ENCODE data around the gene AMPD3.

The AMPD3 gene

GRCh38 chr11:10454878-10455631 lies at the start of gene AMPD3:
AMPD3 (plus strand) TSS chr11:10455264; CDS start chr11:10461520, 6,256 bp downstream.
- peak; percentile 72 for DNase-seq (ENCODE audit: extremely low read depth, low read depth)
- no peak for TF ChIP-seq CTCF (IDR thresholded peaks at IDR 0.05; ENCODE audit: low read depth, low read length)

DNA sequence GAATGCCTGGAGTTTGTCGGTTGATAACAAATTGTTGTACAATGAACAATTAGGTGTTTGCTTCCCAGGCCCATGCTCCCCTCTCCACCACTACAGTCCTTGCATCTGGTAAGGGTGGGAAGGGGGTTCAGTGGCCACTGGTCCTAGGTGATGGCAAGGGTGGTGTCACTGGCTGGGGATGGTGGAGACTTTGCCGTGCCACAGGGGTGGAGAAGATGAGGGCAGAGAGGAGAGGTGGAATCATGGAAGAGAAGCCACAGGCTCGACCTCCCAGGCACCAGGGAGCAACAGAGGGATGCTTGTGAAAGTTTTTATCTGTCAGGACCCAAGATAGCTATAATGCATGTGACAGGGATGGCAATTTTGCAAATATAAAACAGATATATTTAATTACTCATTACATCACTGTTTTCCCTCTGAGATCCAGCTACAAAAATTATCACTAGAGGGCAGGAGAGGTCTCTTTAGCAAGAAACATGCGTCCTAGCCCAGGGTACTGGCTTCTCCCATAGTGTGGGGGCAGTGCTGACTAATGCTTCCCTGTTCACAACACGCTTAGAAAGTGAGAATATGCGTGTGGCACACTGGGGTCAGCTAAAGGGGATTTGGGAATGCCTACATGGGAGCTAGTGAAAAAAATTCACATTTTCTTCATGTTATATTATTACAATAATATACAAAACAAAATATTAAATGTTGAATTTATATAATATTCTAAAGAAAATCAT lies 49.0 kb upstream of the AMPD3 start:
- peak; percentile 67 for TF ChIP-seq CTCF (IDR thresholded peaks at IDR 0.05; ENCODE audit: low read depth, low read length)
- DNase-seq (ENCODE audit: extremely low read depth, low read depth): peak; percentile 70

- no peak for DNase-seq (ENCODE audit: extremely low read depth, low read depth)
- no peak for TF ChIP-seq CTCF (IDR thresholded peaks at IDR 0.05; ENCODE audit: low read depth, low read length)
Observed at GRCh38 chr11:10407055-10407454, 48.0 kb upstream of the AMPD3 start.

GRCh38 chr11:10407749-10408685 lies 47.0 kb upstream of the AMPD3 start:
- DNase-seq (ENCODE audit: extremely low read depth, low read depth): no peak
- no peak for TF ChIP-seq CTCF (IDR thresholded peaks at IDR 0.05; ENCODE audit: low read depth, low read length)

DNA sequence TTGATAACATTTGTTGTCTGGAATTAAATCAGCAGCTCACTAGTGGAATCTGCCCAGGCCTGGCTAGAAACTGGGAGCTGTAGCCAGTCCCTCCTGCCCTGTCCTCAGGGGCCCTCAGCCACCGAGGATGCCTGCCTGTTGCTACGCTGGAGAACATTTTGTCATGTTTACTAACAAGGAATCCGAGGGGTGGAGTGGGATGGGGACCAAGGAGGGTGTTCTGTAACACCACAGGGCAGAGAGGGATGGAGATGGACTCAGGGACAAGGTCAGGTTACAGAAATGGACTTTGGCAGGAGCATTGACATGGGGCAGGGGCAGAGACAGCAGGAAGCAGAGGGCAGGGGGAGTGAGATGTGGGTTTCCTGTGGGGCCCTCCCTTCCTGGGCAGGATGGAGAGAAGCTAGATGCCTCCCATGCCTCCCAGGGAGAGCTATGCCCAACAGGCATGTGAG lies 45.8 kb upstream of the AMPD3 start:
- no peak for TF ChIP-seq CTCF (IDR thresholded peaks at IDR 0.05; ENCODE audit: low read depth, low read length)
- no peak for DNase-seq (ENCODE audit: extremely low read depth, low read depth)

DNA sequence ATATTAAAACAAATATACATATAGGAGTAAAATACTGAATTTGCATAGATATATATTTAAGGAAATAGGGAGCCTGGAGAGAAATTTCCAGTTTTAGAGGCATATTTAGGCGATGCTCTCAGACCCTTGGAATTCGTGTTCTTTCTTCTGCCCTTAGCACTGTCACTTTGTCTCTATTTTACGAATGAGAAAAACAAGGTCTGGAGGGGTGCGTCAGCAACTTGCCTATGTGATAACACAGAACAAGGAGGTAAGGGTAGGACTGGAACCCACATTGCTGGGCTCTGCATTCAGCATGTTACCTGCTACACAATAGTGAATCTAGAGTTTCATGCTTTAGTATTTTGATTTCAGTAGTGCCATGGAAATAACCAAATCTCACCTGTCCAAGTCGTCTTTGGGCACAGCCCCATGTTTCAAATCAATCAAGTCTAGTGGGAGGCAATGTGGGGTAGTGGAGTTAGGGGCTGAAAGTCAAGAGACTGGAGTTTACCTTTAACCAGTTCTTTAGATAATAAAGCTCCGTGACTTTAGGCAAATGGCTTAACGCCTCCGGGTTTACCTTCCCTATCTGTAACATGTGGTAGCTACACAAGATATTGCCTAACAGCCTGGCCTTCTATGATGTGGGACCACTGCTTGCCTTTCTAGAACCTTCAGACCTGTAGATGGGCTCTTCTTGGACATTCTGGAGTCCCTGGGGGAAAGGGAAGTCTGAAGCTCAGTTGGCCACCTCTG lies 44.8 kb upstream of the AMPD3 start:
- DNase-seq (ENCODE audit: extremely low read depth, low read depth): no peak
- TF ChIP-seq CTCF (IDR thresholded peaks at IDR 0.05; ENCODE audit: low read depth, low read length): no peak
